Astrocyte (in vitro differentiated cells and primary cell): ENCODE measurements around the gene MPV17L2.

ENCODE experiments used
- CTCF ChIP-seq: IDR thresholded peaks from 2 replicates; pipeline ENCODE4 v1.5.1; 2011; ENCODE audit warnings: low read depth, mild to moderate bottlenecking, inconsistent platforms, low read length, moderate library complexity; ENCODE audit not compliant: insufficient read depth
- EZH2 ChIP-seq: IDR thresholded peaks from 2 replicates; pipeline ENCODE4 v1.6.1; 2012; ENCODE audit warnings: mild to moderate bottlenecking, low read length, inconsistent platforms; ENCODE audit not compliant: insufficient read depth

DNA sequence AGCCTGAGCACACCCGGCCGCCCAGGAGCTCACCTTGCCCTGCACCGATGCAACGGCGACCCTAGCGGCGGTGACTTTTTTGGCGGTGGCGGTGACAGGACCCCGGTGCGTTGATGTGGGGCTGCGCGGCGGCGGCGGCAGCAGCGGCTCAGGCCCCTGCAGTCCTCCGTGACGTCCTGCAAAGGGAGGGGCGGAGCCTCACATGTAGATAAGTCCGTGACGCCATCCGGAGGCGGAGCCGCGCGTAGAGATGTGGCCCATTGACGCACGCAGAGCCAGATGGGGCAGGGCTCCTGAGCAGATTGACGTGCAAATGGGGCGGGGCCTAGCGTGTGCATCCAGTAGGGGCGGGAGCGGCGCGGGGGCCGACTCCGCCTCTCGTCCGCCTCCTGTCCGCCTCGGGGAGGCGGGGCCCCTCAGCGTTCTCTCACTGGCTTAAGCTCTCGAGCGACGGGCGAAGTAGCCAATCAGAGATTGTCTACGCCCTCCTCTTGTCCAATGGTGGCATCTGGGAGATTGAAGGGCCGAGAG lies 10.9 kb downstream of the MPV17L2 start, which contains the start of gene RAB3A:
- TF ChIP-seq EZH2 = no peak
- no peak for TF ChIP-seq CTCF
